ENCODE results near the gene DOK5. TPM values are rescaled to one million over a fixed set of nuclear protein-coding genes. Genes with fewer than 3 reads are reported as not detected.

The DOK5 gene
- total and polyA plus RNA-seq, 2 of the 8 experiments (the other 6 are each of a cell fraction or from before 2014, with no cell fraction given) = 8.9 to 15.0 TPM

DNA sequence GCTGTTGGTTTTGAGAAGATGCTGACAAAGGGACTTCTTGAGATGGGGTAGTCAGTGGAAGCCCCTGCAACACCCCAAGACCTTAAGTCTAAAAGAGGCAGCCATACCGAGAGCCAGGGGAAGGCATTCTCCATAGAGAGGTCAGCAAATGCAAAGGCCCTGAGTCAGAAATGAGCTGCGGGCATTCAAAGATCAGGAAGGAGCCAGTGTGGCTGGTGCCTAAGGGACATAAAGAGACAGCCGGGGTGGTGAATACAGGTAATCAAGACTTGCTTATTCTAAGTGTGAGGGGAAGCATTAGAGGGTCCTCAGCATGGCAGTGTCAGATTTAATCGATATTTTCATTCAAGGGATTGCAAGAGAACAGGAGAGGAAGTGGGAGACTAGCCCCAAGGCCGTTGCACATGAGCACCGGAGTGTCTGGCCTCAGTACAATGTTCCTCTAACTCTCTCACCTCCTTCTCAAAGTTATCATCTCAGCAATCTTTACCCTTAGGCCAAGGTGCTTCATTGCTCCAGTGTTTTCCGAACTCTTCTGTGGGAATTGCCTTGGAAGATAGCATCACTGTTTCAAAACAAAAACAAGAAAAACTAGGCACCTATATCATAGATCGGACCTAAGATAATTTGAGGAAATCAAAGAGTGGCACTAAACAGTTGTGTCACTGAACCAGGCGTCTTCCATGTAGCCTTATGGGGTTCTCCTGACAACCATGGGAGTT lies 173.2 kb downstream of the DOK5 start:
- Histone ChIP-seq H3K18ac (ENCODE audit: extremely low read depth, low read length) (no peak overlapping the region), H3K36me3 (ENCODE audit: control insufficient read depth in 2 of 4, insufficient read depth in 4 of 4, low read length in 3 of 4) (no peaks in the 10 kb centered on the region)
- POLR2A ChIA-PET (ENCODE audit: partially characterized antibody) = interaction anchor here (1.3 kb wide), 1 partner anchor 440 kb away, joined by 4 read pairs; no protein-coding TSS in a partner anchor
- TF ChIP-seq SIRT6 (IDR thresholded peaks at IDR 0.05; ENCODE audit: low read length) (no peak), YY1 (IDR thresholded peaks at IDR 0.05; ENCODE audit: low read depth, low read length) (no peak), ZNF274 (IDR thresholded peaks at IDR 0.05; ENCODE audit: borderline replicate concordance, extremely low read depth, low read length) (no peak), GTF2F1 (IDR thresholded peaks at IDR 0.05; ENCODE audit: borderline replicate concordance, low read depth, low read length) (no peak), CTBP2 (IDR thresholded peaks at IDR 0.05; ENCODE audit: borderline replicate concordance, insufficient read depth, insufficient read length, low read length) (no peak), SP2 (IDR thresholded peaks at IDR 0.05; ENCODE audit: low read length) (no peak), FOSL1 (IDR thresholded peaks at IDR 0.05; ENCODE audit: insufficient read depth, low read depth, low read length) (no peak), POLR2A (IDR thresholded peaks at IDR 0.05; ENCODE audit: control extremely low read depth in 1 of 2, low read depth in 2 of 2, low read length in 2 of 2) (no peak), SP1 (IDR thresholded peaks at IDR 0.05; ENCODE audit: low read depth, low read length) (no peak), CEBPB (IDR thresholded peaks at IDR 0.05; ENCODE audit: low read depth, low read length) (no peak)
- TF ChIP-seq, protein P1, sequence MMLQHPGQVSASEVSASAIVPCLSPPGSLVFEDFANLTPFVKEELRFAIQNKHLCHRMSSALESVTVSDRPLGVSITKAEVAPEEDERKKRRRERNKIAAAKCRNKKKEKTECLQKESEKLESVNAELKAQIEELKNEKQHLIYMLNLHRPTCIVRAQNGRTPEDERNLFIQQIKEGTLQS (IDR thresholded peaks at IDR 0.05; ENCODE audit: insufficient read depth, low read depth, low read length) = no peak
- TF ChIP-seq, protein P2, sequence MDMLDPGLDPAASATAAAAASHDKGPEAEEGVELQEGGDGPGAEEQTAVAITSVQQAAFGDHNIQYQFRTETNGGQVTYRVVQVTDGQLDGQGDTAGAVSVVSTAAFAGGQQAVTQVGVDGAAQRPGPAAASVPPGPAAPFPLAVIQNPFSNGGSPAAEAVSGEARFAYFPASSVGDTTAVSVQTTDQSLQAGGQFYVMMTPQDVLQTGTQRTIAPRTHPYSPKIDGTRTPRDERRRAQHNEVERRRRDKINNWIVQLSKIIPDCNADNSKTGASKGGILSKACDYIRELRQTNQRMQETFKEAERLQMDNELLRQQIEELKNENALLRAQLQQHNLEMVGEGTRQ (IDR thresholded peaks at IDR 0.05; ENCODE audit: low read length) = no peak

More for the DNA sequence above, 173.2 kb downstream of the DOK5 start:
- Histone ChIP-seq H3K4me3 (ENCODE audit: extremely low read depth in 1 of 4, insufficient read depth in 2 of 4, low read depth in 3 of 4, low read length in 4 of 4) (no peak overlapping the region), H4K20me1 (replicated peaks in 1 of 2; ENCODE audit: control insufficient read depth in 1 of 2, insufficient read depth in 2 of 2, low read length in 2 of 2) (no peaks in the 10 kb centered on the region), H3K23ac (ENCODE audit: insufficient read length) (no peak overlapping the region), H2BK12ac (ENCODE audit: low read depth, low read length) (no peak overlapping the region), H2AK5ac (ENCODE audit: low read depth, low read length) (no peak overlapping the region), H3K27ac (ENCODE audit: low read depth, low read length) (no peak overlapping the region), H3K9ac (replicated peaks in 1 of 4; ENCODE audit: extremely low read depth in 1 of 4, low read depth in 3 of 4, low read length in 3 of 4) (no peak overlapping the region), H3K23me2 (ENCODE audit: low read depth, low read length) (no peaks in the 10 kb centered on the region), H2BK20ac (ENCODE audit: low read length) (no peak overlapping the region), H3K9me3 (ENCODE audit: insufficient read depth in 2 of 2, low read depth in 1 of 2, low read length in 1 of 2) (no peaks in the 10 kb centered on the region), H2AFZ (ENCODE audit: low read length) (no peak overlapping the region), H4K5ac (ENCODE audit: insufficient read length, low read depth, low read length) (no peak overlapping the region), H3K4ac (replicated peaks; ENCODE audit: insufficient read length, low read depth, low read length) (no peak overlapping the region), H3K79me1 (ENCODE audit: low read depth, low read length) (no peaks in the 10 kb centered on the region), H3K14ac (ENCODE audit: insufficient read length) (no peak overlapping the region), H3K4me1 (replicated peaks in 1 of 4; ENCODE audit: control insufficient read depth in 3 of 4, insufficient read depth in 4 of 4, low read length in 3 of 4) (no peaks in the 10 kb centered on the region), H4K91ac (replicated peaks; ENCODE audit: insufficient read length, low read length) (no peak overlapping the region), H3K79me2 (ENCODE audit: control insufficient read depth in 1 of 2, insufficient read depth in 2 of 2, low read length in 2 of 2) (no peaks in the 10 kb centered on the region), H2BK15ac (ENCODE audit: low read length) (no peak overlapping the region), H3K4me2 (ENCODE audit: insufficient read depth in 1 of 2, low read depth in 2 of 2, low read length in 2 of 2) (no peak overlapping the region), H3K27me3 (replicated peaks in 1 of 4; ENCODE audit: control insufficient read depth in 3 of 4, extremely low read depth in 1 of 4, insufficient read depth in 3 of 4, low read length in 3 of 4) (no peaks in the 10 kb centered on the region), H2BK120ac (replicated peaks; ENCODE audit: low read depth, low read length) (no peak overlapping the region), H2BK5ac (ENCODE audit: low read depth, low read length) (no peak overlapping the region), H3K56ac (replicated peaks; ENCODE audit: insufficient read length, low read depth, low read length) (no peak overlapping the region), H4K8ac (ENCODE audit: extremely low read depth, insufficient read depth, low read length) (no peak overlapping the region)
- WGBS, 2 experiments (ENCODE audit: extremely low coverage in 1 of 2, insufficient coverage in 1 of 2, insufficient read length in 1 of 2, insufficient replicate concordance in 2 of 2, low coverage in 1 of 2, low lambda C conversion rate in 2 of 2, missing lambda C conversion rate in 1 of 2) = 82% methylated on average over 9 of the region's 9 CpGs; no CpG with 5 or more reads in 1 of the 2 experiments
- no peak for FAIRE-seq
- no peak for DNase-seq (ENCODE audit: low read depth in 1 of 2, low spot score in 2 of 2)
- CTCF ChIA-PET (ENCODE audit: partially characterized antibody) = interaction anchor here (0.5 to 4.4 kb wide), 26 partner anchors 8 to 1840 kb away, joined by 3 to 27 read pairs (median 4); no protein-coding TSS in a partner anchor
